Transverse colon (tissue), 4 donors: ENCODE data around the gene VMAC. TPM values are rescaled to one million over a fixed set of nuclear protein-coding genes. Genes with fewer than 3 reads are reported as not detected.

Source experiments
- DNase-seq: peaks from one replicate; pipeline ENCODE4 v3.0.0-alpha.2; 2019
- H3K27ac ChIP-seq, 4 donors: fragments of 200-600 bp; sonication (generic); 2 replicates each; pipeline ENCODE4 v1.5.1; 2016 to 2018; ENCODE audit warnings: inconsistent platforms in 4 of 4
- H3K27me3 ChIP-seq: fragments of 200-600 bp; sonication (generic); 2 replicates; pipeline ENCODE4 v1.5.1; 2017; ENCODE audit warnings: inconsistent platforms
- H3K36me3 ChIP-seq, 4 donors: fragments of 200-600 bp; sonication (generic); 2 replicates each; pipeline ENCODE4 v1.5.1; 2017 to 2019; ENCODE audit warnings: inconsistent platforms in 4 of 4
- H3K4me1 ChIP-seq, 4 donors: fragments of 200-600 bp; sonication (generic); 2 replicates each; pipeline ENCODE4 v1.5.1; 2017 to 2020; ENCODE audit warnings: inconsistent platforms in 4 of 4
- H3K4me3 ChIP-seq, 4 donors: fragments of 200-600 bp; sonication (generic); 1 replicate in 1 of 4; 2 replicates in 3 of 4; pipeline versions ENCODE4 v1.5.1 to v1.6.1; 2017 to 2019; ENCODE audit warnings: inconsistent platforms in 4 of 4
- H3K9me3 ChIP-seq, 2 donors: fragments of 200-600 bp; sonication (generic); 2 replicates each; pipeline ENCODE4 v1.5.1; 2017 to 2019; ENCODE audit warnings: inconsistent platforms in 2 of 2
- EP300 ChIP-seq: sonication (generic); formaldehyde crosslinking; IDR thresholded peaks from one replicate; pipeline ENCODE4 v1.6.1; 2017; ENCODE audit warnings: antibody characterized with exemption, low read depth
- POLR2A ChIP-seq: fragments of 450-650 bp; IDR thresholded peaks from one replicate; pipeline ENCODE4 v1.6.1; 2016; ENCODE audit warnings: antibody characterized with exemption, mild to moderate bottlenecking, moderate library complexity
- POLR2AphosphoS5 ChIP-seq, 3 donors: sonication (generic); formaldehyde crosslinking; IDR thresholded peaks; one replicate each; pipeline ENCODE4 v1.6.1; 2016; ENCODE audit warnings: antibody characterized with exemption in 3 of 3
- WGBS, 2 donors: methylation state at CpG; one replicate each; pipeline ENCODE4 v1.1.5; 2018; ENCODE audit warnings: low coverage in 1 of 2; 5-methylcytosine and 5-hydroxymethylcytosine counted together
- in situ Hi-C, 4 donors: fragments of 200-750 bp; cut with MboI; loops; one replicate each; pipeline versions ENCODE4 v1.15.0 to v1.15.1; 2017; ENCODE audit warnings: low sequenced_read_pairs in 3 of 4, low pct_ligation_motif_present in 1 of 4, low pct_unique_long_range_greater_than_20kb in 1 of 4
- intact Hi-C: fragments of 100-400 bp; cut with DNase I; formaldehyde crosslinking; loops from one replicate; pipeline ENCODE4 v1.15.1; 2023; ENCODE audit warnings: low total_unique reads
- total RNA-seq, 4 donors: library from RNA; depleted of rRNA; stranded (reverse); fragments of >200 nt; gene quantifications; one replicate each; pipeline ENCODE4 v1.1.0, GENCODE V29; 2016
- TF ChIP-seq, protein P1 (sequence below), 5 experiments: fragments of 200-600 bp in 3 of 5; fragments of 450-650 bp in 2 of 5; sonication (generic) in 3 of 5; IDR thresholded peaks; 1 replicate in 2 of 5; 2 replicates in 3 of 5; pipeline ENCODE4 v1.5.1; 2016 to 2017; ENCODE audit warnings: antibody characterized with exemption in 5 of 5, inconsistent platforms in 3 of 5, mild to moderate bottlenecking in 2 of 5, moderate library complexity in 1 of 5

VMAC gene
- total RNA-seq, 4 donors from 2014 or later, result 8.9 to 59.5 (median 18.4) TPM

DNA sequence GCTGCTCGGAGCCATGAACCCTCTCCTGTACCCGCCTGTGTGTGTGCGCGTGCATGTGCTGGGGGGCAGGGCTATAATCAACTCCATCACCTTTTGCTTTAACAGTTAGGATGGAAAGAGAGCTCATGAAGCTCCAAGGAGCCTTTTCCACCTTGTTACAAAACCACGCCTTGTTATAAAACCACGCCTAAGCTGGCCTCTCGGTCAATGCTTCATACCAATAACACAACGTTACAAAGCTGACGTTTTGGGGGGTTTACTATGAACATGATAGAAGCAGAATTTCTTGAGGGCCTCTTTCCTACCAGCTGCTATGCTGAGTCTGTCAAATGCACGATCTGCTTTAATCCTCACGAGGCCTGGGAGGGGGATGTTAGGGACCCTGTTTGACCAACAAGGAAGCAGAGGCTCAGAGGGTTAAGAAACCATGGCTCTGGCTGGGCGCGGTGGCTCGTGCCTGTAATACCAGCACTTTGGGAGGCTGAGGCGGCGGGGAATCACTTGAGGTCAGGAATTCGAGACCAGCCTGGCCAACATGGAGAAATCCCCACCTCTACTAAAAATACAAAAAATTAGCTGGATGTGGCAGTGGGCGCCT is 21.3 kb downstream of the VMAC start:
- H3K27ac ChIP-seq, result peak overlapping the region; percentile 75 to 83 (median 82)
- H3K36me3 ChIP-seq, result peaks cover 0 to 34% (median 8%) of the 10 kb centered on the region in 4 donors
- no peak for TF ChIP-seq POLR2AphosphoS5 (IDR thresholded peaks at IDR 0.05)
- no peak for TF ChIP-seq EP300
- TF ChIP-seq POLR2A, result no peak
- TF ChIP-seq, protein P1, sequence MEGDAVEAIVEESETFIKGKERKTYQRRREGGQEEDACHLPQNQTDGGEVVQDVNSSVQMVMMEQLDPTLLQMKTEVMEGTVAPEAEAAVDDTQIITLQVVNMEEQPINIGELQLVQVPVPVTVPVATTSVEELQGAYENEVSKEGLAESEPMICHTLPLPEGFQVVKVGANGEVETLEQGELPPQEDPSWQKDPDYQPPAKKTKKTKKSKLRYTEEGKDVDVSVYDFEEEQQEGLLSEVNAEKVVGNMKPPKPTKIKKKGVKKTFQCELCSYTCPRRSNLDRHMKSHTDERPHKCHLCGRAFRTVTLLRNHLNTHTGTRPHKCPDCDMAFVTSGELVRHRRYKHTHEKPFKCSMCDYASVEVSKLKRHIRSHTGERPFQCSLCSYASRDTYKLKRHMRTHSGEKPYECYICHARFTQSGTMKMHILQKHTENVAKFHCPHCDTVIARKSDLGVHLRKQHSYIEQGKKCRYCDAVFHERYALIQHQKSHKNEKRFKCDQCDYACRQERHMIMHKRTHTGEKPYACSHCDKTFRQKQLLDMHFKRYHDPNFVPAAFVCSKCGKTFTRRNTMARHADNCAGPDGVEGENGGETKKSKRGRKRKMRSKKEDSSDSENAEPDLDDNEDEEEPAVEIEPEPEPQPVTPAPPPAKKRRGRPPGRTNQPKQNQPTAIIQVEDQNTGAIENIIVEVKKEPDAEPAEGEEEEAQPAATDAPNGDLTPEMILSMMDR (IDR thresholded peaks at IDR 0.05), result no peak
- 58 to 61% methylated on average over 12 to 18 of the region's 18 CpGs for WGBS, 2 donors
- no peak overlapping the region for H3K4me3 ChIP-seq
- in situ Hi-C loops, result no loop called here
- DNase-seq, result peak; percentile 46
- no peaks in the 10 kb centered on the region for H3K9me3 ChIP-seq
- peaks cover 15 to 31% (median 24%) of the 10 kb centered on the region in 4 donors for H3K4me1 ChIP-seq
- intact Hi-C loops, result no loop called here
- H3K27me3 ChIP-seq, result no peaks in the 10 kb centered on the region

DNA sequence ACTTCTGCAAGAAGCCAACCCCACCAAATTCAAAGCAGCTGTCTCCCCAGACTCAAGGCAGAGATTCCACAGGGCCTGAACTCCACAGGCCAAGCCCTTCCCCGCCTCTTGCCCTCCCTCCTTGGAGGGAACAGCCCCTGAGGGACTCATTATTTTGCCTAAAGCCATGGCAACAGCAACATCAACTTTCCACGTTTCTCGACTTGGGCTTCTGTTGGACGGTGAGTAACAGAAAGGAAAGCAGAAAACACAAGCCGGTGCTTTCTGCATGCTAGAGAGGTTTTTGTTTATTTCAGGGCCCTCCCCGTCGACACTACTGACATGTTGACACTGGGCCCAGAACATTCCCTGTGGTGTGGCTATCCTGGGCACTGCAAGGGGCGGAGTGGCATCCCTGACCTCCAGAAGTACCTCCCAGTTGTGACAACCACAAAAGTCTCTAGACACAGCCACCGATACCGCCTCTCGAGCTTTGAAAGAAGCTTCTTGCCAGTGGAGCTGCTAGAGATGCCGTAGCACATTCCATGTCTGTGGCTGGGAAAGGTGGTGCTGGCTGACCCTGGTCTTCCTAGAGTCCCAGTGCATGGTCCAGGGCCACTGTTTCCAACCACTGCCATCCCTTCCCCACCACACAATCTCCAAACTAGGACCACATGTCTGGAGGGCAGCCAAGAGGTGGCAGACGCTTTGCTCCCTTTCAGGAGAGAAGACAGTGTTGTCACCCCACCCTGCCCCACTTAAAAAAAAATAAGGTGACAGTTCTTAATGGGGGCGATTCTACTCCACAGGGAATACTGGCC is 22.2 kb downstream of the VMAC start:
- no peaks in the 10 kb centered on the region for H3K27me3 ChIP-seq
- WGBS, 2 donors, result 72 to 73% methylated on average over 8 to 14 of the region's 14 CpGs
- intact Hi-C loops (no loop called here), in situ Hi-C loops (no loop called here)
- H3K27ac ChIP-seq, result peak overlapping the region; percentile 75 to 83 (median 82)
- DNase-seq, result peak; percentile 33
- peaks cover 15 to 31% (median 24%) of the 10 kb centered on the region in 4 donors for H3K4me1 ChIP-seq
- H3K4me3 ChIP-seq, result no peak overlapping the region
- peaks cover 0 to 29% (median 8%) of the 10 kb centered on the region in 4 donors for H3K36me3 ChIP-seq
- TF ChIP-seq POLR2A, result no peak
- peak; percentile 13 to 45 (median 23) for TF ChIP-seq POLR2AphosphoS5 (IDR thresholded peaks at IDR 0.05)
- H3K9me3 ChIP-seq, result no peaks in the 10 kb centered on the region

- Histone ChIP-seq H3K9me3 (no peaks in the 10 kb centered on the region), H3K36me3 (peaks cover 0 to 27% (median 8%) of the 10 kb centered on the region in 4 donors), H3K27me3 (no peaks in the 10 kb centered on the region), H3K27ac (peak overlapping the region; percentile 75 to 83 (median 82)), H3K4me1 (peaks cover 15 to 31% (median 24%) of the 10 kb centered on the region in 4 donors), H3K4me3 (no peak overlapping the region)
- intact Hi-C loops, result no loop called here
- 90% methylated on average over 8 of the region's 8 CpGs; no CpG with 5 or more reads in 1 of the 2 donors for WGBS, 2 donors
- in situ Hi-C loops, result no loop called here
- TF ChIP-seq POLR2AphosphoS5 (IDR thresholded peaks at IDR 0.05) (no peak), POLR2A (no peak), EP300 (no peak)
- TF ChIP-seq, protein P1 (IDR thresholded peaks at IDR 0.05), result no peak
- DNase-seq, result no peak
These were observed 22.8 kb downstream of the VMAC start for GRCh38 chr19:5927441-5927821.

- no peaks in the 10 kb centered on the region for H3K9me3 ChIP-seq
- H3K27ac ChIP-seq, result no peak overlapping the region
- no peaks in the 10 kb centered on the region for H3K27me3 ChIP-seq
- H3K4me3 ChIP-seq, result no peak overlapping the region
- intact Hi-C loops (no loop called here), in situ Hi-C loops (no loop called here)
- peaks cover 21 to 35% (median 26%) of the 10 kb centered on the region in 4 donors for H3K4me1 ChIP-seq
- DNase-seq, result no peak
- WGBS, 2 donors, result 91% methylated on average over 13 of the region's 13 CpGs; no CpG with 5 or more reads in 1 of the 2 donors
- TF ChIP-seq, protein P1 (IDR thresholded peaks at IDR 0.05), result no peak
- no peak for TF ChIP-seq EP300
- H3K36me3 ChIP-seq, result peaks cover 0 to 13% (median 5%) of the 10 kb centered on the region in 4 donors
These were observed 24.5 kb downstream of the VMAC start for GRCh38 chr19:5929179-5929578.
